HG02623 (cell line): ENCODE measurements around the gene RUFY1.

ENCODE experiments used
- ATAC-seq: cut with Tn5 transposase; IDR thresholded peaks from one replicate; pipeline ENCODE4 v1.9.1; 2021; ENCODE audit warnings: moderate library complexity; ENCODE audit not compliant: unreplicated experiment

Gene RUFY1

GRCh38 chr5:179601871-179602625 lies 51.7 kb downstream of the RUFY1 start:
- ATAC-seq = no peak

GRCh38 chr5:179603308-179603707 lies 53.0 kb downstream of the RUFY1 start:
- no peak for ATAC-seq

DNA sequence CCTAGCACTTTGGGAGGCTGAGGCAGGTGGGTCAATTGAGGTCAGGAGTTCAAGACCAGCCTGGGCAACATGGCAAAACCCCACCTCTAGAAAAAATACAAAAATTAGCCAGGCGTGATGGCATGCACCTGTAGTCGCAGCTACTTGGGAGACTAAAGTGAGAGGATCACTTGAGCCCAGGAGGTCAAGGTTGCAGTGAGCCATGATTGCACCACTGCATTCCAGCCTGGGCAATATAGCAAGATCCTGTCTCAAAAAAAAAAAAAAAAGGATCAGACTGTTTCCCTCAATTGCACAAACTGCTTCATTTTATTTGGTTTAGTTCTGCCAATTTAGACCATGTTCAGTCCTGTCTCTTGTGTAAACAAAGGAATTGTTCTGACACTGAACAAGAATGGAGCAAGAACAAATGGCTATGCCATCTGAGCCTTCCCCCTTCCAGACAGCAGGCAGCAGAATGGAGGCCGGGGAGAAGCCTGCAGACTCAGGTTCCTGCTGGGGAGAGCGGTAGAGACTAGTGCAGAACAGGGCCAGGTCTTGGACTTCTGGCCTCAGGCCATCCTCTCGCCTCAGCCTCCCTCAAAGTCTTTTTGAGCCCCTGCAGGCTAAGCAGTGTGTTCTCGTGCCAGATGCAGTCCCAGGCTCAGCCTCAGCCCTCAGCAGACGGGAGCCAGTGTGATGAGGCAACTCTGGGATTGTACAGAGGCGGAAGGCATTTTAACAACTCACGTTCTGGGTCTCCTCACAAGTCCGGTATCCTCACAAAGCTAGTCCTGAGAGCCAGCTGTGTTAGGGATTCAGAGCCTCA lies 54.9 kb downstream of the RUFY1 start:
- no peak for ATAC-seq

- ATAC-seq = no peak
Observed at GRCh38 chr5:179606071-179606909, 55.9 kb downstream of the RUFY1 start.

GRCh38 chr5:179606910-179607159 lies 56.5 kb downstream of the RUFY1 start:
- no peak for ATAC-seq

- no peak for ATAC-seq
Observed at GRCh38 chr5:179607160-179607931, 57.0 kb downstream of the RUFY1 start.

- no peak for ATAC-seq
Observed at GRCh38 chr5:179608131-179608581, 57.8 kb downstream of the RUFY1 start.

DNA sequence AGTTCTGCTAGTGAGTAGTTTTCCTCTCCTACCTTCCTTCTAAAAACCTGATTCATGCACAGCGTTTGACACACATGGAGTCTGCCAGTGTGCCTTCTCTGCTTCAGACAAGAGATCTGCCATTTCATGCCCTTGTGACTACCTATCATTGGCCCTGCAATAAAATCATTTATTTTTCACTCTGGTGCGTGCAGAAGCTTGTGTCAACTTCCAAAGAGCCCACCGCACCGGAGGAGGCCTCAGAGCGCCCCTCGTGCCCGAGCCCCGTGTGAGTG lies 59.4 kb downstream of the RUFY1 start:
- ATAC-seq = no peak

DNA sequence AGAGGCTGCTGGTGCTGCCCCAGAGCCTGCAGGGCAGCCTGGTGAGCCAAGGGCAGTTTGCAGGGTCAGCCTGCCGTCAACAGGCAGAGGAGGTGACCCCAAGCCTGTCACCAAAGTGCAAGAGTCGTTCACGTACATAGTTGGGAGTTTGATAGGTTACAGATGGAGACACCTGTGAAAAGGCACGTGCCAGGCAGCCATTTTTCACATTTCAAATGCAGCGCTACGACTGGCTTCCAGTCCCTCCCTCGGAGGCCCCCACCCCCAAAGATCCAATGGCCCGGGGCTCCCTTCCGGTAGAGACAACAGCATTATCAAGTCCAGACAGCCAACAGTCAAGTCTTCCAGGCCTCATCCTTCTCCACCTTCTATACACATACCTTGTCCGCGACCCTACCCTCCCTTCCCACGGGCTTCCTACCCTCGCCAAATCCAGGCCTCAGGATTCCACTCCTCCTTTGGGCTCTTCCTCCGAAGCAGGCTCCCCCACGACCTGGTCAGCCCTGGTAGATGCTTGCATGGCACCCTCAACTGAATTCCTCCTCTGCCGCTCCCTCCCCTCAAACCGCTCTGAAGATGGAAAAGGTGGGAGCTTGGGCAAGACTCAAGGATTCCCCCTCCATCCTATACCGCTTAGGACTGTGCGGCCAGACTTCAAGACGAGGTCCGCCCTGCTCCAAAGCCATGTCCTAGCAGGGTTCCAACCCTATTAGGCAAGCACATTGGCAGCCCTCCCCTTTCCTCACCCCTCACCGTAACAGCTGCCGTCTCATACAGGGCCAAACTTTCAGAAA lies 60.0 kb downstream of the RUFY1 start:
- ATAC-seq = no peak

- ATAC-seq = no peak
Observed at GRCh38 chr5:179610903-179611265, 60.5 kb downstream of the RUFY1 start.

- no peak for ATAC-seq
Observed at GRCh38 chr5:179612577-179613459, 62.5 kb downstream of the RUFY1 start.

- no peak for ATAC-seq
Observed at GRCh38 chr5:179613460-179614071, 63.2 kb downstream of the RUFY1 start.

DNA sequence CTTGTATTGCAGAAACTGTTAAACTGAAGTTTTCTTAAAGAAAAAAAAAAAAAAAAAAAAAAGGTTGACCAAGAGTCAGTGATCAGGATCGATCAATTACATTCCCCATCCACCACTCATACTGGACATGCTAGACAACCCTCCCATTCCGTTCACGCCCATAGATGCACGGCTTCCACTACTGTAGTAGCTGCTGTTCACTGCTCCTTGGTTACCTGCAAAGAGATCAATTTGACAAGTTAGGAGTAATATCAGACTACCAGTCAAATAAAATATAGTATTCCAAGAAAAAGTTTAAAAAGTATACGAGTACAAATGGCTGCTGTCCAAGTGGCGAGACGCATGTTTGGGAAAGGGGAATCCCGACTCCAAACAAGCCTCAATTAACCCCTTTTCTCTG lies 64.4 kb downstream of the RUFY1 start:
- ATAC-seq = no peak

DNA sequence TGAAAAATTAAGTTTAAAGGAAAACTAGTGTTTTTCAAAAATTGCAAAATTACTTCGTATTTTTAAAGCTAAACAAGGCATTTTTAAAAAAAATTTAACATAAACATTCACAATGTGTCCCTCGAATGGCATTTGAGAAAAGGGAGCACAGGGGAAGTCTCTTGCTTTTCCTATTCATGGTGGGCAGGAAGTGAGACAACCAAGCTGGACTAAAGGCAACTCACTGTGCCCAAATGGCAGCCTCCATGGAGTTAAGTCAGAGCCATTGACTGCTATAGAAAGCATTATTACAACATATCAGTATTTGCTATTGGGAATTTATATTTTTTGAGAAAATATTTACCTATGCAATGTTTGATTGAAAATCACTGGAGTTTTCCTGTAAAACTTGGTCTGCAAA lies 64.8 kb downstream of the RUFY1 start:
- no peak for ATAC-seq

DNA sequence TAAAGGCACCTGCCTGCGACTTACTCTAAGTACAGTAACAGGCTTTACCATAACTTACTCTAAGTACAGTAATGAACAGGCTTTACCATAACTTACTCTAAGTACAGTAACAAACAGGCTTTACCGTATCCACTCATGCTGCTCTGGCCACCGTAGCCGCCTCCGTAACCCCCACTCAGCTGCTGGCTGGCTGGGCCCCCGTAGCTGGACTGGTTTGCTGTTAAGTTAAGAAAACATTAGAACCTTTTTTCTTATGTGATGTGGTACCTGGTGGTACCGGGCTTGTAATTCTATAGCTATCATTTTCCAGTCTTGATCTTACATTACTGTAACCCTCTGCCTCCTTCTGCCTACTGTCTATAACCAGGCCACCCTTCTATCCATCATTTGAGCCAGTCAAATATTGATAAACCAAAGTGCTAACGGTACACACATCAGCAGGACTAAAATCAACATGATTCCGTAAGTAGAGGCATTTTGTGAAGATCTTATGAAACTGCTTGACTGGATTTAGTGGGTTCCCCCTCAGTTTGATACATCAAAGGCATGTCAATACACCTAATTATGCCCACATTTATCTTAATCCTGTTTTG lies 65.7 kb downstream of the RUFY1 start:
- no peak for ATAC-seq

GRCh38 chr5:179617930-179618329 lies 67.6 kb downstream of the RUFY1 start:
- ATAC-seq = no peak

- ATAC-seq = no peak
Observed at GRCh38 chr5:179618923-179619554, 68.7 kb downstream of the RUFY1 start.

DNA sequence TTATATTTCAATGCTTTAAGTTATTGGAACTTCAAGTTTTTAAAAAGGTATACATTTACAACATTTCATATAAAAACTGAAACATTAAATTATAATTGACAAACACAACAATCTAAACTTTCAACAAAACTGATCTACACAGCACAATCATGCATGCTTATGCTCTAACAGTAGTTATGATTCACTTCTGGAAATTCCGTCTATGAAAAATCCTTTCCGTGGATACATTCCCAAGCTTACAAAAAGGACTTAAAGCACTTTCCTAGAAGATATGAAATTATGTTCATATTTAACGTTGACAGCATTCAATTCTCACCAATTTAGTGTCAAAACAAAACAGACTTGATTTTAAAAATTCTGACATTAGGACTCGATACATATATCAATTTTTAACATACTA lies 69.4 kb downstream of the RUFY1 start:
- ATAC-seq = no peak
